K562 (cell line): Measurements from ENCODE around the gene PPT1. TPM values are rescaled to one million over a fixed set of nuclear protein-coding genes. Genes with fewer than 3 reads are reported as not detected.
A peak's percentile ranks its signal among the peaks of the same experiment; 100 is the strongest.

Experiments
- ASH1L ChIP-seq: fragments of 450-650 bp; IDR thresholded peaks from 2 replicates; pipeline ENCODE4 v1.6.1; 2018; ENCODE audit warnings: borderline replicate concordance, mild to moderate bottlenecking, low read depth; ENCODE audit not compliant: partially characterized antibody
- CBFA2T2 ChIP-seq: fragments of 450-650 bp; conservative IDR thresholded peaks from 2 replicates; pipeline ENCODE4 v1.6.1; 2017; ENCODE audit warnings: mild to moderate bottlenecking
- EGR1 ChIP-seq: fragments of 450-650 bp; conservative IDR thresholded peaks from 2 replicates; pipeline ENCODE4 v1.6.1; 2017; ENCODE audit warnings: mild to moderate bottlenecking
- FOXA3 ChIP-seq, 2 experiments: fragments of 450-650 bp in 1 of 2; sonication (generic) in 1 of 2; formaldehyde crosslinking; IDR thresholded peaks in 1 of 2; conservative IDR thresholded peaks in 1 of 2; 2 replicates each; pipeline versions ENCODE4 v1.4.0 to v1.8.0; 2020 to 2022; ENCODE audit warnings: mild to moderate bottlenecking in 2 of 2, missing genetic modification reagents in 1 of 2
- HDAC1 ChIP-seq, 2 experiments: fragments of 450-650 bp; IDR thresholded peaks; 2 replicates each; pipeline ENCODE4 v1.6.1; 2016 to 2017; ENCODE audit warnings: inconsistent platforms in 1 of 2, mild to moderate bottlenecking in 1 of 2, moderate library complexity in 1 of 2
- HDAC6 ChIP-seq: IDR thresholded peaks from 2 replicates; pipeline ENCODE4 v1.6.1; 2012; ENCODE audit warnings: low read depth, mild to moderate bottlenecking, control low read depth, inconsistent platforms, low read length, moderate library complexity
- MAFF ChIP-seq: IDR thresholded peaks from 2 replicates; pipeline ENCODE4 v1.6.1; 2012; ENCODE audit warnings: low read length, improper control_type of control experiment
- MAFK ChIP-seq: IDR thresholded peaks from 2 replicates; pipeline ENCODE4 v1.6.1; 2011; ENCODE audit warnings: low read length, improper control_type of control experiment
- MCM5 ChIP-seq: fragments of 450-650 bp; IDR thresholded peaks from 2 replicates; pipeline ENCODE4 v1.6.1; 2016; ENCODE audit warnings: low read depth
- NELFE ChIP-seq: IDR thresholded peaks from 2 replicates; pipeline ENCODE4 v1.6.1; 2011; ENCODE audit warnings: mild to moderate bottlenecking; ENCODE audit not compliant: insufficient read depth, insufficient read length
- NFIC ChIP-seq: fragments of 450-650 bp; IDR thresholded peaks from 2 replicates; pipeline ENCODE4 v1.6.1; 2017; ENCODE audit warnings: mild to moderate bottlenecking, inconsistent platforms
- RBM39 ChIP-seq: fragments of 200-400 bp; formaldehyde crosslinking; optimal IDR thresholded peaks from 2 replicates; pipeline ENCODE3; 2018; ENCODE audit warnings: low read depth, low read length
- SMAD2 ChIP-seq: fragments of 150-350 bp; IDR thresholded peaks from 2 replicates; pipeline ENCODE4 v1.6.1; 2014; ENCODE audit warnings: low read depth, mild to moderate bottlenecking, low read length
- U2AF1 ChIP-seq: fragments of 200-400 bp; formaldehyde crosslinking; optimal IDR thresholded peaks from 2 replicates; pipeline ENCODE3; 2017; ENCODE audit warnings: mild to moderate bottlenecking, low read depth, low read length, moderate library complexity
- ZBTB1 ChIP-seq: sonication (generic); formaldehyde crosslinking; IDR thresholded peaks from 2 replicates; pipeline ENCODE4 v1.8.1; 2023; ENCODE audit warnings: missing genetic modification reagents, low read depth, mild to moderate bottlenecking, borderline replicate concordance
- ZBTB17 ChIP-seq: fragments of 450-650 bp; formaldehyde crosslinking; IDR thresholded peaks from 2 replicates; pipeline ENCODE4 v1.4.0; 2020; ENCODE audit warnings: mild to moderate bottlenecking
- ZC3H4 ChIP-seq: sonication (generic); formaldehyde crosslinking; IDR thresholded peaks from 2 replicates; pipeline ENCODE4 v1.9.0; 2021; ENCODE audit warnings: missing genetic modification reagents, borderline replicate concordance
- ZKSCAN1 ChIP-seq: fragments of 150-350 bp; IDR thresholded peaks from 2 replicates; pipeline ENCODE4 v1.6.1; 2016; ENCODE audit warnings: low read depth, low read length
- ZNF24 ChIP-seq: fragments of 450-650 bp; IDR thresholded peaks from 2 replicates; pipeline ENCODE4 v1.6.1; 2016
- ZNF324 ChIP-seq: fragments of 250-450 bp; sonication (Bioruptor Pico); IDR thresholded peaks from 2 replicates; pipeline ENCODE4 v1.4.0; 2020; ENCODE audit warnings: mild to moderate bottlenecking
- ZNF436 ChIP-seq: fragments of 250-450, 450-650 bp; sonication (Bioruptor Pico); formaldehyde crosslinking; IDR thresholded peaks from 2 replicates; pipeline ENCODE4 v1.7.0; 2020; ENCODE audit warnings: mild to moderate bottlenecking
- polyA plus RNA-seq, 8 experiments: library from polyadenylated mRNA; depleted of rRNA in 4 of 8; stranded (reverse) in 5 of 8; unstranded in 3 of 8; fragments of >200 nt; fragmentation: Nextera tagmentation in 2 of 8; fragmentation: Illumina TruSeq in 1 of 8; extraction: Ambion mirVana in 2 of 8; extraction: Trizol in 1 of 8; gene quantifications; 2 replicates each; pipeline versions ENCODE4 v1.2.1 to v1.2.3, GENCODE V29; 2011 to 2014; ENCODE audit warnings: inconsistent platforms in 1 of 8, missing spikeins in 1 of 8
- total RNA-seq, 7 experiments: library from RNA; depleted of rRNA in 6 of 7; stranded (reverse); fragments of >200 nt in 6 of 7; fragmentation: Illumina TruSeq in 2 of 7; extraction: Trizol in 2 of 7; gene quantifications; 2 replicates each; pipeline versions ENCODE4 v1.2.1 to v1.2.3, GENCODE V29; 2011 to 2021; ENCODE audit warnings: low replicate concordance in 1 of 7
- TF ChIP-seq, protein P1 (sequence below): fragments of 450-650 bp; formaldehyde crosslinking; IDR thresholded peaks from 2 replicates; pipeline ENCODE4 v1.4.0; 2022; ENCODE audit warnings: missing genetic modification characterization
- TF ChIP-seq, protein P2 (sequence below): fragments of 450-650 bp; IDR thresholded peaks from 2 replicates; pipeline ENCODE4 v1.6.1; 2014; ENCODE audit warnings: low read depth, mild to moderate bottlenecking, moderate library complexity, borderline replicate concordance
- TF ChIP-seq, protein P3 (sequence below): fragments of 250-450 bp; sonication (Bioruptor Pico); IDR thresholded peaks from 2 replicates; pipeline ENCODE4 v1.4.0; 2020
- TF ChIP-seq, protein P4 (sequence below): sonication (generic); formaldehyde crosslinking; IDR thresholded peaks from 2 replicates; pipeline ENCODE4 v1.5.0; 2020; ENCODE audit warnings: missing genetic modification reagents

PPT1 gene
- total and polyA plus RNA-seq, 9 of the 15 experiments (the other 6 are each of a cell fraction or from before 2014, with no cell fraction given) = 72.2 to 285 (median 143) TPM

- TF ChIP-seq, protein P1, sequence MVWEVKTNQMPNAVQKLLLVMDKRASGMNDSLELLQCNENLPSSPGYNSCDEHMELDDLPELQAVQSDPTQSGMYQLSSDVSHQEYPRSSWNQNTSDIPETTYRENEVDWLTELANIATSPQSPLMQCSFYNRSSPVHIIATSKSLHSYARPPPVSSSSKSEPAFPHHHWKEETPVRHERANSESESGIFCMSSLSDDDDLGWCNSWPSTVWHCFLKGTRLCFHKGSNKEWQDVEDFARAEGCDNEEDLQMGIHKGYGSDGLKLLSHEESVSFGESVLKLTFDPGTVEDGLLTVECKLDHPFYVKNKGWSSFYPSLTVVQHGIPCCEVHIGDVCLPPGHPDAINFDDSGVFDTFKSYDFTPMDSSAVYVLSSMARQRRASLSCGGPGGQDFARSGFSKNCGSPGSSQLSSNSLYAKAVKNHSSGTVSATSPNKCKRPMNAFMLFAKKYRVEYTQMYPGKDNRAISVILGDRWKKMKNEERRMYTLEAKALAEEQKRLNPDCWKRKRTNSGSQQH = no peak
- no peak for TF ChIP-seq HDAC6
- peak; percentile 96 for TF ChIP-seq ZBTB1 (CRISPR knock-in tag)
- peak; percentile 38; the same call in 1 of the 2 replicates for TF ChIP-seq ZBTB17 (CRISPR knock-in tag)
- TF ChIP-seq FOXA3 (CRISPR knock-in tag; conservative IDR thresholded peaks at IDR 0.05 in 1 of 2, IDR thresholded peaks at IDR 0.05 in 1 of 2) = peak in 1 of 2 experiments; percentile 94; a peak in 2 of 4 replicates
- no peak for TF ChIP-seq NFIC
- peak; percentile 57; the same call in 1 of the 2 replicates for TF ChIP-seq ZKSCAN1
- TF ChIP-seq EGR1 = no peak
- TF ChIP-seq SMAD2 = no peak
- peak; percentile 71 to 97; a peak in 3 of 4 replicates for TF ChIP-seq HDAC1 (IDR thresholded peaks at IDR 0.05)
- TF ChIP-seq ZNF24 = no peak
- TF ChIP-seq MCM5 = no peak
- TF ChIP-seq, protein P2, sequence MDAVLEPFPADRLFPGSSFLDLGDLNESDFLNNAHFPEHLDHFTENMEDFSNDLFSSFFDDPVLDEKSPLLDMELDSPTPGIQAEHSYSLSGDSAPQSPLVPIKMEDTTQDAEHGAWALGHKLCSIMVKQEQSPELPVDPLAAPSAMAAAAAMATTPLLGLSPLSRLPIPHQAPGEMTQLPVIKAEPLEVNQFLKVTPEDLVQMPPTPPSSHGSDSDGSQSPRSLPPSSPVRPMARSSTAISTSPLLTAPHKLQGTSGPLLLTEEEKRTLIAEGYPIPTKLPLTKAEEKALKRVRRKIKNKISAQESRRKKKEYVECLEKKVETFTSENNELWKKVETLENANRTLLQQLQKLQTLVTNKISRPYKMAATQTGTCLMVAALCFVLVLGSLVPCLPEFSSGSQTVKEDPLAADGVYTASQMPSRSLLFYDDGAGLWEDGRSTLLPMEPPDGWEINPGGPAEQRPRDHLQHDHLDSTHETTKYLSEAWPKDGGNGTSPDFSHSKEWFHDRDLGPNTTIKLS = peak; percentile 74; the same call in 1 of the 2 replicates
- no peak for TF ChIP-seq RBM39
- TF ChIP-seq, protein P3, sequence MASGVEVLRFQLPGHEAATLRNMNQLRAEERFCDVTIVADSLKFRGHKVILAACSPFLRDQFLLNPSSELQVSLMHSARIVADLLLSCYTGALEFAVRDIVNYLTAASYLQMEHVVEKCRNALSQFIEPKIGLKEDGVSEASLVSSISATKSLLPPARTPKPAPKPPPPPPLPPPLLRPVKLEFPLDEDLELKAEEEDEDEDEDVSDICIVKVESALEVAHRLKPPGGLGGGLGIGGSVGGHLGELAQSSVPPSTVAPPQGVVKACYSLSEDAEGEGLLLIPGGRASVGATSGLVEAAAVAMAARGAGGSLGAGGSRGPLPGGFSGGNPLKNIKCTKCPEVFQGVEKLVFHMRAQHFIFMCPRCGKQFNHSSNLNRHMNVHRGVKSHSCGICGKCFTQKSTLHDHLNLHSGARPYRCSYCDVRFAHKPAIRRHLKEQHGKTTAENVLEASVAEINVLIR (CRISPR knock-in tag) = 0 out of 2 replicates have a peak, but pooled peaks have one; percentile 41
- no peak for TF ChIP-seq MAFK
- peak; percentile 78 for TF ChIP-seq CBFA2T2
- no peak for TF ChIP-seq U2AF1
- no peak for TF ChIP-seq NELFE
- no peak for TF ChIP-seq ZNF324 (CRISPR knock-in tag)
- TF ChIP-seq MAFF = no peak
- no peak for TF ChIP-seq ZNF436 (CRISPR knock-in tag)
- TF ChIP-seq ASH1L = no peak
- TF ChIP-seq ZC3H4 (CRISPR knock-in tag) = no peak; the same call in 1 of the 2 replicates
- TF ChIP-seq, protein P4, sequence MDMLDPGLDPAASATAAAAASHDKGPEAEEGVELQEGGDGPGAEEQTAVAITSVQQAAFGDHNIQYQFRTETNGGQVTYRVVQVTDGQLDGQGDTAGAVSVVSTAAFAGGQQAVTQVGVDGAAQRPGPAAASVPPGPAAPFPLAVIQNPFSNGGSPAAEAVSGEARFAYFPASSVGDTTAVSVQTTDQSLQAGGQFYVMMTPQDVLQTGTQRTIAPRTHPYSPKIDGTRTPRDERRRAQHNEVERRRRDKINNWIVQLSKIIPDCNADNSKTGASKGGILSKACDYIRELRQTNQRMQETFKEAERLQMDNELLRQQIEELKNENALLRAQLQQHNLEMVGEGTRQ (CRISPR knock-in tag) = peak; percentile 98
Measured at GRCh38 chr1:40096977-40097782, at the start of gene PPT1 (continued).
